K562 (cell line): ENCODE data around the gene DDIT3. TPM values are rescaled to one million over a fixed set of nuclear protein-coding genes. Genes with fewer than 3 reads are reported as not detected.

Experiments used
- CEBPB ChIP-seq: fragments of 450-650 bp; IDR thresholded peaks from 2 replicates; pipeline ENCODE4 v1.6.1; 2016; ENCODE audit warnings: missing genetic modification characterization, missing compliant biosample characterization
- FOXJ3 ChIP-seq: sonication (generic); formaldehyde crosslinking; IDR thresholded peaks from 2 replicates; pipeline ENCODE4 v1.4.0; 2020; ENCODE audit warnings: mild to moderate bottlenecking, missing genetic modification reagents
- KDM5B ChIP-seq: fragments of 200-600 bp; sonication (generic); IDR thresholded peaks from 2 replicates; pipeline ENCODE4 v1.6.1; 2012; ENCODE audit warnings: low read depth, mild to moderate bottlenecking, moderate library complexity, low read length, control low read depth, inconsistent platforms; ENCODE audit not compliant: insufficient replicate concordance
- LARP7 ChIP-seq: fragments of 450-650 bp; IDR thresholded peaks from 2 replicates; pipeline ENCODE4 v1.6.1; 2016
- LEF1 ChIP-seq: fragments of 450-650 bp; IDR thresholded peaks from 2 replicates; pipeline ENCODE4 v1.6.1; 2016; ENCODE audit warnings: mild to moderate bottlenecking
- SRSF7 ChIP-seq: fragments of 200-400 bp; formaldehyde crosslinking; optimal IDR thresholded peaks from 2 replicates; pipeline ENCODE3; 2017; ENCODE audit warnings: mild to moderate bottlenecking, low read depth, low read length
- polyA plus RNA-seq, 8 experiments: library from polyadenylated mRNA; depleted of rRNA in 4 of 8; stranded (reverse) in 5 of 8; unstranded in 3 of 8; fragments of >200 nt; fragmentation: Nextera tagmentation in 2 of 8; fragmentation: Illumina TruSeq in 1 of 8; extraction: Ambion mirVana in 2 of 8; extraction: Trizol in 1 of 8; gene quantifications; 2 replicates each; pipeline versions ENCODE4 v1.2.1 to v1.2.3, GENCODE V29; 2011 to 2014; ENCODE audit warnings: inconsistent platforms in 1 of 8, missing spikeins in 1 of 8
- total RNA-seq, 7 experiments: library from RNA; depleted of rRNA in 6 of 7; stranded (reverse); fragments of >200 nt in 6 of 7; fragmentation: Illumina TruSeq in 2 of 7; extraction: Trizol in 2 of 7; gene quantifications; 2 replicates each; pipeline versions ENCODE4 v1.2.1 to v1.2.3, GENCODE V29; 2011 to 2021; ENCODE audit warnings: low replicate concordance in 1 of 7
- TF ChIP-seq, protein P1 (sequence below): fragments of 450-650 bp; IDR thresholded peaks from 2 replicates; pipeline ENCODE4 v1.6.1; 2016; ENCODE audit warnings: low read depth
- TF ChIP-seq, protein P2 (sequence below): fragments of 250-450 bp; sonication (Bioruptor Pico); IDR thresholded peaks from 2 replicates; pipeline ENCODE4 v1.8.0; 2022; ENCODE audit warnings: moderate library complexity, mild to moderate bottlenecking, inconsistent platforms
- TF ChIP-seq, protein P3 (sequence below): fragments of 250-450 bp; sonication (Bioruptor Pico); IDR thresholded peaks from 2 replicates; pipeline ENCODE4 v1.4.0; 2020; ENCODE audit warnings: mild to moderate bottlenecking, moderate library complexity, borderline replicate concordance
- TF ChIP-seq, protein P4 (sequence below): fragments of 450-650 bp; IDR thresholded peaks from 2 replicates; pipeline ENCODE4 v1.6.1; 2017; ENCODE audit warnings: antibody characterized with exemption
- TF ChIP-seq, protein P5 (sequence below): fragments of 450-650 bp; formaldehyde crosslinking; IDR thresholded peaks from 2 replicates; pipeline ENCODE4 v1.4.0; 2022; ENCODE audit warnings: missing genetic modification characterization

Gene DDIT3
- total and polyA plus RNA-seq, 9 of the 15 experiments (the other 6 are each of a cell fraction or from before 2014, with no cell fraction given): 59.1 to 272 (median 89.9) TPM

DNA sequence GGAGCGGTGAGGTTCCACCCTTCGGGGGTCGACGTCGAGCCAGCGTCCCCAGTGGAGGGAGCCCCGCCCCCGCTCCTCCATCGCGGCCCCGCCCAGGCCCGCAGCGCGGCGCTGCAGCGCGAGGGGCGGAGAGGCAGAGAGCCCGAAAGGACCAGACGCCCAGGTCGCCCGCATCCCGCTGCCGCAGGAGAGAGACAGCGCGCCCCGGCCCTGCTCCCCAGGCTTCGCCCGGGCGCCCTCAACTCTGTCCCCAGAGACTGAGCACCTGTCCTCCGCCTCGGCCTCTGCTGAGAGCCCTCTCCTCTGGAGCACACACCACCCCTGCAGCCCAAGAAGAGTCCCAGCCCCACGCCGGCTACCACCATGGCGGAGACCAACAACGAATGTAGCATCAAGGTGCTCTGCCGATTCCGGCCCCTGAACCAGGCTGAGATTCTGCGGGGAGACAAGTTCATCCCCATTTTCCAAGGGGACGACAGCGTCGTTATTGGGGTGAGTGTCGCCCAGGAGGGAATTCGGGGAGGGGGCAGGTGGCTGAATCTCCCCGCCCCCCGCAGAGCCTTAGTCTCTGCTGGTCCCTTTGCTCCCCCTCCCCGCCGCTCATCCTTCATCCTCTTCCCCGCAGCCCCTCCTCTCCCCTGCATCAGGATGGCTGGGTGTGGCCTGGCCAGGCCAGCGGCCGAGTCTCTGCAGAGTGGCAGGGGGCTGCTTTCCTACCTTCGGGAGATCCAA lies 29.8 kb upstream of the DDIT3 start, which contains the start of gene KIF5A (continued):
- TF ChIP-seq SRSF7 (no peak), LEF1 (no peak), KDM5B (no peak), FOXJ3 (CRISPR knock-in tag) (no peak), CEBPB (tag) (no peak), LARP7 (no peak)
- TF ChIP-seq, protein P1, sequence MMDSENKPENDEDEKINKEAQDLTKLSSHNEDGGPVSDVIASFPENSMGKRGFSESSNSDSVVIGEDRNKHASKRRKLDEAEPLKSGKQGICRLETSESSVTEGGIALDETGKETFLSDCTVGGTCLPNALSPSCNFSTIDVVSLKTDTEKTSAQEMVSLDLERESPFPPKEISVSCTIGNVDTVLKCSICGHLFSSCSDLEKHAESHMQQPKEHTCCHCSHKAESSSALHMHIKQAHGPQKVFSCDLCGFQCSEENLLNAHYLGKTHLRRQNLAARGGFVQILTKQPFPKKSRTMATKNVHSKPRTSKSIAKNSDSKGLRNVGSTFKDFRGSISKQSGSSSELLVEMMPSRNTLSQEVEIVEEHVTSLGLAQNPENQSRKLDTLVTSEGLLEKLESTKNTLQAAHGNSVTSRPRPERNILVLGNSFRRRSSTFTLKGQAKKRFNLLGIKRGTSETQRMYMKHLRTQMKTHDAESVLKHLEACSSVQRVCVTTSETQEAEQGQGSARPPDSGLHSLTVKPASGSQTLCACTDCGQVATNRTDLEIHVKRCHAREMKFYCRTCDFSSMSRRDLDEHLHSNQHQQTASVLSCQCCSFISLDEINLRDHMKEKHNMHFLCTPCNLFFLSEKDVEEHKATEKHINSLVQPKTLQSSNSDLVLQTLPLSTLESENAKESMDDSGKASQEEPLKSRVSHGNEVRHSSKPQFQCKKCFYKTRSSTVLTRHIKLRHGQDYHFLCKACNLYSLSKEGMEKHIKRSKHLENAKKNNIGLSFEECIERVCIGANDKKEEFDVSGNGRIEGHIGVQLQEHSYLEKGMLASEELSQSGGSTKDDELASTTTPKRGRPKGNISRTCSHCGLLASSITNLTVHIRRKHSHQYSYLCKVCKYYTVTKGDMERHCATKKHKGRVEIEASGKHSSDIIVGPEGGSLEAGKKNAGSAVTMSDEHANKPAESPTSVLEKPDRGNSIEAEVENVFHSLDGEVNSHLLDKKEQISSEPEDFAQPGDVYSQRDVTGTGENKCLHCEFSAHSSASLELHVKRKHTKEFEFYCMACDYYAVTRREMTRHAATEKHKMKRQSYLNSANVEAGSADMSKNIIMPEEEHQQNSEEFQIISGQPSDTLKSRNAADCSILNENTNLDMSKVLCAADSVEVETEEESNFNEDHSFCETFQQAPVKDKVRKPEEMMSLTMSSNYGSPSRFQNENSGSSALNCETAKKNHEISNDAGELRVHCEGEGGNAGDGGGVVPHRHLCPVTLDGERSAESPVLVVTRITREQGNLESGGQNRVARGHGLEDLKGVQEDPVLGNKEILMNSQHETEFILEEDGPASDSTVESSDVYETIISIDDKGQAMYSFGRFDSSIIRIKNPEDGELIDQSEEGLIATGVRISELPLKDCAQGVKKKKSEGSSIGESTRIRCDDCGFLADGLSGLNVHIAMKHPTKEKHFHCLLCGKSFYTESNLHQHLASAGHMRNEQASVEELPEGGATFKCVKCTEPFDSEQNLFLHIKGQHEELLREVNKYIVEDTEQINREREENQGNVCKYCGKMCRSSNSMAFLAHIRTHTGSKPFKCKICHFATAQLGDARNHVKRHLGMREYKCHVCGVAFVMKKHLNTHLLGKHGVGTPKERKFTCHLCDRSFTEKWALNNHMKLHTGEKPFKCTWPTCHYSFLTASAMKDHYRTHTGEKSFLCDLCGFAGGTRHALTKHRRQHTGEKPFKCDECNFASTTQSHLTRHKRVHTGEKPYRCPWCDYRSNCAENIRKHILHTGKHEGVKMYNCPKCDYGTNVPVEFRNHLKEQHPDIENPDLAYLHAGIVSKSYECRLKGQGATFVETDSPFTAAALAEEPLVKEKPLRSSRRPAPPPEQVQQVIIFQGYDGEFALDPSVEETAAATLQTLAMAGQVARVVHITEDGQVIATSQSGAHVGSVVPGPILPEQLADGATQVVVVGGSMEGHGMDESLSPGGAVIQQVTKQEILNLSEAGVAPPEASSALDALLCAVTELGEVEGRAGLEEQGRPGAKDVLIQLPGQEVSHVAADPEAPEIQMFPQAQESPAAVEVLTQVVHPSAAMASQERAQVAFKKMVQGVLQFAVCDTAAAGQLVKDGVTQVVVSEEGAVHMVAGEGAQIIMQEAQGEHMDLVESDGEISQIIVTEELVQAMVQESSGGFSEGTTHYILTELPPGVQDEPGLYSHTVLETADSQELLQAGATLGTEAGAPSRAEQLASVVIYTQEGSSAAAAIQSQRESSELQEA: no peak
- TF ChIP-seq, protein P2, sequence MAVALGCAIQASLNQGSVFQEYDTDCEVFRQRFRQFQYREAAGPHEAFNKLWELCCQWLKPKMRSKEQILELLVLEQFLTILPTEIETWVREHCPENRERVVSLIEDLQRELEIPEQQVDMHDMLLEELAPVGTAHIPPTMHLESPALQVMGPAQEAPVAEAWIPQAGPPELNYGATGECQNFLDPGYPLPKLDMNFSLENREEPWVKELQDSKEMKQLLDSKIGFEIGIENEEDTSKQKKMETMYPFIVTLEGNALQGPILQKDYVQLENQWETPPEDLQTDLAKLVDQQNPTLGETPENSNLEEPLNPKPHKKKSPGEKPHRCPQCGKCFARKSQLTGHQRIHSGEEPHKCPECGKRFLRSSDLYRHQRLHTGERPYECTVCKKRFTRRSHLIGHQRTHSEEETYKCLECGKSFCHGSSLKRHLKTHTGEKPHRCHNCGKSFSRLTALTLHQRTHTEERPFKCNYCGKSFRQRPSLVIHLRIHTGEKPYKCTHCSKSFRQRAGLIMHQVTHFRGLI (CRISPR knock-in tag): no peak
- TF ChIP-seq, protein P3, sequence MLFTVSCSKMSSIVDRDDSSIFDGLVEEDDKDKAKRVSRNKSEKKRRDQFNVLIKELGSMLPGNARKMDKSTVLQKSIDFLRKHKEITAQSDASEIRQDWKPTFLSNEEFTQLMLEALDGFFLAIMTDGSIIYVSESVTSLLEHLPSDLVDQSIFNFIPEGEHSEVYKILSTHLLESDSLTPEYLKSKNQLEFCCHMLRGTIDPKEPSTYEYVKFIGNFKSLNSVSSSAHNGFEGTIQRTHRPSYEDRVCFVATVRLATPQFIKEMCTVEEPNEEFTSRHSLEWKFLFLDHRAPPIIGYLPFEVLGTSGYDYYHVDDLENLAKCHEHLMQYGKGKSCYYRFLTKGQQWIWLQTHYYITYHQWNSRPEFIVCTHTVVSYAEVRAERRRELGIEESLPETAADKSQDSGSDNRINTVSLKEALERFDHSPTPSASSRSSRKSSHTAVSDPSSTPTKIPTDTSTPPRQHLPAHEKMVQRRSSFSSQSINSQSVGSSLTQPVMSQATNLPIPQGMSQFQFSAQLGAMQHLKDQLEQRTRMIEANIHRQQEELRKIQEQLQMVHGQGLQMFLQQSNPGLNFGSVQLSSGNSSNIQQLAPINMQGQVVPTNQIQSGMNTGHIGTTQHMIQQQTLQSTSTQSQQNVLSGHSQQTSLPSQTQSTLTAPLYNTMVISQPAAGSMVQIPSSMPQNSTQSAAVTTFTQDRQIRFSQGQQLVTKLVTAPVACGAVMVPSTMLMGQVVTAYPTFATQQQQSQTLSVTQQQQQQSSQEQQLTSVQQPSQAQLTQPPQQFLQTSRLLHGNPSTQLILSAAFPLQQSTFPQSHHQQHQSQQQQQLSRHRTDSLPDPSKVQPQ (CRISPR knock-in tag): no peak
- TF ChIP-seq, protein P4, sequence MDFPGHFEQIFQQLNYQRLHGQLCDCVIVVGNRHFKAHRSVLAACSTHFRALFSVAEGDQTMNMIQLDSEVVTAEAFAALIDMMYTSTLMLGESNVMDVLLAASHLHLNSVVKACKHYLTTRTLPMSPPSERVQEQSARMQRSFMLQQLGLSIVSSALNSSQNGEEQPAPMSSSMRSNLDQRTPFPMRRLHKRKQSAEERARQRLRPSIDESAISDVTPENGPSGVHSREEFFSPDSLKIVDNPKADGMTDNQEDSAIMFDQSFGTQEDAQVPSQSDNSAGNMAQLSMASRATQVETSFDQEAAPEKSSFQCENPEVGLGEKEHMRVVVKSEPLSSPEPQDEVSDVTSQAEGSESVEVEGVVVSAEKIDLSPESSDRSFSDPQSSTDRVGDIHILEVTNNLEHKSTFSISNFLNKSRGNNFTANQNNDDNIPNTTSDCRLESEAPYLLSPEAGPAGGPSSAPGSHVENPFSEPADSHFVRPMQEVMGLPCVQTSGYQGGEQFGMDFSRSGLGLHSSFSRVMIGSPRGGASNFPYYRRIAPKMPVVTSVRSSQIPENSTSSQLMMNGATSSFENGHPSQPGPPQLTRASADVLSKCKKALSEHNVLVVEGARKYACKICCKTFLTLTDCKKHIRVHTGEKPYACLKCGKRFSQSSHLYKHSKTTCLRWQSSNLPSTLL: no peak
- TF ChIP-seq, protein P5, sequence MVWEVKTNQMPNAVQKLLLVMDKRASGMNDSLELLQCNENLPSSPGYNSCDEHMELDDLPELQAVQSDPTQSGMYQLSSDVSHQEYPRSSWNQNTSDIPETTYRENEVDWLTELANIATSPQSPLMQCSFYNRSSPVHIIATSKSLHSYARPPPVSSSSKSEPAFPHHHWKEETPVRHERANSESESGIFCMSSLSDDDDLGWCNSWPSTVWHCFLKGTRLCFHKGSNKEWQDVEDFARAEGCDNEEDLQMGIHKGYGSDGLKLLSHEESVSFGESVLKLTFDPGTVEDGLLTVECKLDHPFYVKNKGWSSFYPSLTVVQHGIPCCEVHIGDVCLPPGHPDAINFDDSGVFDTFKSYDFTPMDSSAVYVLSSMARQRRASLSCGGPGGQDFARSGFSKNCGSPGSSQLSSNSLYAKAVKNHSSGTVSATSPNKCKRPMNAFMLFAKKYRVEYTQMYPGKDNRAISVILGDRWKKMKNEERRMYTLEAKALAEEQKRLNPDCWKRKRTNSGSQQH (CRISPR knock-in tag): no peak
